K562 (cell line): ENCODE data around the gene PLPP4. TPM values are rescaled to one million over a fixed set of nuclear protein-coding genes. Genes with fewer than 3 reads are reported as not detected.

ENCODE experiments used
- ATAC-seq: fragments of 200-7000 bp; cut with Tn5 transposase; 3 replicates; pipeline ENCODE4 v1.9.1; 2020; ENCODE audit warnings: moderate library complexity
- BruUV-seq: library from RNA; stranded (reverse); fragments of 400-500 nt; replicated peaks from 2 replicates; lab custom pipeline; 2021; lab: Mats Ljungman, UMichigan
- CTCF ChIA-PET: fragments of 300-600 bp; formaldehyde crosslinking; extraction: SDS; loops from one replicate; lab custom pipeline; 2021; ENCODE audit warnings: low intra/inter-chr PET ratio; lab: Yijun Ruan, JAX
- POLR2A ChIA-PET: fragments of 300-600, 350-650 bp; sonication (Branson Sonifier 250); formaldehyde crosslinking; extraction: SDS; loops from one replicate; lab custom pipeline; 2021; ENCODE audit warnings: antibody characterized with exemption, inconsistent platforms; lab: Yijun Ruan, JAX
- DNase-seq, 4 experiments: peaks; one replicate each; pipeline versions ENCODE4 v3.0.0 to v3.0.0-alpha.2; 2011 to 2018; ENCODE audit warnings: low spot score in 3 of 4, mixed read lengths in 3 of 4; ENCODE audit errors: extremely low read depth in 1 of 4
- FAIRE-seq: peaks from 2 replicates; lab custom pipeline; 2011; peaks lifted over from hg19 to GRCh38; lab: Jason Lieb, UNC
- H2AFZ ChIP-seq: 2 replicates; pipeline ENCODE4 v1.6.0; 2011; ENCODE audit warnings: low read depth, low read length, control low read depth, inconsistent platforms
- H3K27ac ChIP-seq: fragments of 200-600 bp; 3 replicates; pipeline ENCODE4 v1.8.0; 2011; ENCODE audit warnings: low read depth, mild to moderate bottlenecking, control low read depth, inconsistent platforms, low read length, moderate library complexity, mixed read lengths; ENCODE audit errors: extremely low read depth
- H3K27me3 ChIP-seq, 2 experiments: fragments of 300-600 bp in 1 of 2; 2 replicates in 1 of 2; 3 replicates in 1 of 2; pipeline versions ENCODE4 v1.6.0 to v1.8.0; 2011; ENCODE audit warnings: inconsistent platforms in 2 of 2, low read length in 2 of 2, mild to moderate bottlenecking in 1 of 2, mixed read lengths in 1 of 2, moderate library complexity in 1 of 2; ENCODE audit not compliant: control insufficient read depth in 2 of 2, insufficient read depth in 2 of 2
- H3K36me3 ChIP-seq: fragments of 300-600 bp; 3 replicates; pipeline ENCODE4 v1.8.0; 2011; ENCODE audit warnings: mild to moderate bottlenecking, low read length, inconsistent platforms; ENCODE audit not compliant: control insufficient read depth, insufficient read depth
- H3K4me1 ChIP-seq, 2 experiments: fragments of 200-600 bp in 1 of 2; replicated peaks in 1 of 2; 2 replicates in 1 of 2; 3 replicates in 1 of 2; pipeline versions ENCODE4 v1.5.1 to v1.8.0; 2011; ENCODE audit warnings: inconsistent platforms in 2 of 2, low read length in 2 of 2, mild to moderate bottlenecking in 1 of 2, mixed read lengths in 1 of 2, moderate library complexity in 1 of 2; ENCODE audit not compliant: control insufficient read depth in 2 of 2, insufficient read depth in 2 of 2
- H3K4me2 ChIP-seq: 2 replicates; pipeline ENCODE4 v1.6.1; 2011; ENCODE audit warnings: low read length, control low read depth, inconsistent platforms, mixed read lengths; ENCODE audit not compliant: insufficient read depth
- H3K4me3 ChIP-seq: fragments of 200-600 bp; sonication (generic), shearing (Covaris generic); 2 replicates; pipeline ENCODE4 v1.5.1; 2016; ENCODE audit warnings: control low read depth, inconsistent platforms
- H3K79me2 ChIP-seq: fragments of 200-600 bp; 3 replicates; pipeline ENCODE4 v1.8.0; 2011; ENCODE audit warnings: low read length, inconsistent platforms; ENCODE audit not compliant: control insufficient read depth, insufficient read depth
- H3K9ac ChIP-seq, 2 experiments: 2 replicates each; pipeline versions ENCODE4 v1.6.0 to v1.6.1; 2011; ENCODE audit warnings: low read depth in 2 of 2, low read length in 2 of 2, control low read depth in 1 of 2, inconsistent platforms in 1 of 2, mild to moderate bottlenecking in 1 of 2, mixed read lengths in 1 of 2; ENCODE audit not compliant: insufficient read depth in 1 of 2
- H3K9me1 ChIP-seq: one replicate; pipeline ENCODE4 v1.6.0; 2011; ENCODE audit warnings: inconsistent platforms, mild to moderate bottlenecking, low read length, moderate library complexity; ENCODE audit not compliant: control insufficient read depth, insufficient read depth
- H3K9me3 ChIP-seq: replicated peaks from 2 replicates; pipeline ENCODE4 v1.5.1; 2011; ENCODE audit warnings: low read depth, low read length, inconsistent platforms; ENCODE audit not compliant: control insufficient read depth, insufficient read depth
- H4K20me1 ChIP-seq: replicated peaks from 2 replicates; pipeline ENCODE4 v1.6.1; 2011; ENCODE audit warnings: low read length, inconsistent platforms, mixed read lengths; ENCODE audit not compliant: control insufficient read depth, insufficient read depth
- ARID1B ChIP-seq: fragments of 450-650 bp; IDR thresholded peaks from 2 replicates; pipeline ENCODE4 v1.6.1; 2016; ENCODE audit warnings: antibody characterized with exemption, mild to moderate bottlenecking, inconsistent platforms
- BRCA1 ChIP-seq, 2 experiments: fragments of 450-650 bp in 1 of 2; sonication (generic) in 1 of 2; formaldehyde crosslinking in 1 of 2; IDR thresholded peaks; 2 replicates each; pipeline versions ENCODE4 v1.5.0 to v1.6.1; 2017 to 2020; ENCODE audit warnings: mild to moderate bottlenecking in 1 of 2, missing genetic modification reagents in 1 of 2
- CHCHD3 ChIP-seq: fragments of 250-450 bp; sonication (Bioruptor Pico); IDR thresholded peaks from 2 replicates; pipeline ENCODE4 v2.1.2; 2022; ENCODE audit warnings: mild to moderate bottlenecking
- DPF2 ChIP-seq: fragments of 450-650 bp; IDR thresholded peaks from 2 replicates; pipeline ENCODE4 v1.6.1; 2016
- MCM5 ChIP-seq: fragments of 450-650 bp; IDR thresholded peaks from 2 replicates; pipeline ENCODE4 v1.6.1; 2016; ENCODE audit warnings: low read depth
- MEF2D ChIP-seq: conservative IDR thresholded peaks from 2 replicates; pipeline ENCODE4 v1.6.1; 2016; ENCODE audit warnings: low read depth, missing genetic modification characterization, missing compliant biosample characterization
- NR2F6 ChIP-seq: fragments of 450-650 bp; formaldehyde crosslinking; IDR thresholded peaks from 2 replicates; pipeline ENCODE4 v1.4.0; 2020; ENCODE audit warnings: mild to moderate bottlenecking
- POLR2H ChIP-seq: IDR thresholded peaks from 2 replicates; pipeline ENCODE4 v1.6.1; 2016; ENCODE audit warnings: missing genetic modification characterization, low read depth, mild to moderate bottlenecking, control low read depth, missing compliant biosample characterization, moderate library complexity
- RUNX1 ChIP-seq: sonication (generic); IDR thresholded peaks from 2 replicates; pipeline ENCODE4 v1.6.1; 2016; ENCODE audit warnings: antibody characterized with exemption, low read depth
- U2AF1 ChIP-seq: fragments of 200-400 bp; formaldehyde crosslinking; optimal IDR thresholded peaks from 2 replicates; pipeline ENCODE3; 2017; ENCODE audit warnings: mild to moderate bottlenecking, low read depth, low read length, moderate library complexity
- ZBED1 ChIP-seq: IDR thresholded peaks from 2 replicates; pipeline ENCODE4 v1.6.1; 2014
- WGBS: fragments of 100-300 bp; shearing (Covaris generic); methylation state at CpG from one replicate; pipeline ENCODE4 v1.1.6; 2016; ENCODE audit warnings: low coverage, mixed read lengths; ENCODE audit not compliant: insufficient coverage; ENCODE audit errors: missing lambda C conversion rate; 5-methylcytosine and 5-hydroxymethylcytosine counted together
- in situ Hi-C: fragments of 300-500 bp; cut with MboI; formaldehyde crosslinking; loops from 4 replicates; pipeline ENCODE4 v1.15.0; 2018; ENCODE audit warnings: inconsistent platforms, mixed read lengths
- intact Hi-C: fragments of 100-400 bp; cut with micrococcal nuclease; formaldehyde crosslinking; loops from 2 replicates; pipeline ENCODE4 v1.14.2; 2022
- polyA plus RNA-seq, 8 experiments: library from polyadenylated mRNA; depleted of rRNA in 4 of 8; stranded (reverse) in 5 of 8; unstranded in 3 of 8; fragments of >200 nt; fragmentation: Nextera tagmentation in 2 of 8; fragmentation: Illumina TruSeq in 1 of 8; extraction: Ambion mirVana in 2 of 8; extraction: Trizol in 1 of 8; gene quantifications; 2 replicates each; pipeline versions ENCODE4 v1.2.1 to v1.2.3, GENCODE V29; 2011 to 2014; ENCODE audit warnings: inconsistent platforms in 1 of 8, missing spikeins in 1 of 8
- total RNA-seq, 7 experiments: library from RNA; depleted of rRNA in 6 of 7; stranded (reverse); fragments of >200 nt in 6 of 7; fragmentation: Illumina TruSeq in 2 of 7; extraction: Trizol in 2 of 7; gene quantifications; 2 replicates each; pipeline versions ENCODE4 v1.2.1 to v1.2.3, GENCODE V29; 2011 to 2021; ENCODE audit warnings: low replicate concordance in 1 of 7
- TF ChIP-seq, protein P1 (sequence below): fragments of 250-450 bp; sonication (Bioruptor Pico); IDR thresholded peaks from 2 replicates; pipeline ENCODE4 v1.8.0; 2022; ENCODE audit warnings: inconsistent platforms, mild to moderate bottlenecking, moderate library complexity, borderline replicate concordance
- TF ChIP-seq, protein P2 (sequence below): fragments of 250-450 bp; sonication (Bioruptor Pico); IDR thresholded peaks from 2 replicates; pipeline ENCODE4 v1.5.0; 2020; ENCODE audit warnings: mild to moderate bottlenecking

The PLPP4 gene
- total and polyA plus RNA-seq, 9 of the 15 experiments (the other 6 are each of a cell fraction or from before 2014, with no cell fraction given), result 0.08 TPM; not detected in 8

DNA sequence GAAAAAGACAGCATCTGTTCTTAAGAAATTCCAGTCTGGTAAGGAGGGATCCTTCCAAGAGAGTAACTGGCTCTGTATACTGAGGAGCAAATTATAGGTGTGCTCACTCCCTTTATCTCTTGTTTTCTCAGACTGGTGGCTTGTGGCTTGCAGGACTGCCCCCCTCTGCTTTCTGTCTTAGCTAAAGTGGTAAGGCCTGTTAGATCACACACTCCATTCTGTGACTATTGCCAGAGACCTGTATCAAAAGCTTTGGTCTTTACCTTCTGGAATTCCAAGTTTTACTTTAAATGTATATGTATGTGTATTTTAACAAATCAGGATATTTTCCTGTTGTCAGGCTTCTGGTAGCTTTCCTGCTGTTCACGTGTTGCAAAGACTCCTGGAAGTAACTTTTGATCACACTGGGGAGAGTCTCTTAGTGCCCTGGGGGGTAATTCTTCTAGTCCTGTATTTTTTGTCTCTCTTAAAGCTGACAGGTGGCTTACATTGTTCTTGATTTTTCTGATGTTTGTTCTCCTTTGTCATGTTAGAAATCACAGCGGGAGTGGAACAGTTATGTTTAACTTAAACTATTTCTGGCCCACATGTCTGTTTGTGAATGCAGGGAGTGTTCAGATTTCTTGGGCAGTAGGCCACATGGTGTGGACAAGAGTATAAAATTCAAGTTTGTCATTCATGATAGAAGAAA lies 99.0 kb downstream of the PLPP4 start:
- intact Hi-C loops, result no loop called here
- no peaks in the 10 kb centered on the region for H3K9me1 ChIP-seq
- in situ Hi-C loops, result no loop called here
- no peaks in the 10 kb centered on the region for H3K9me3 ChIP-seq
- no peaks in the 10 kb centered on the region for H3K27me3 ChIP-seq
- no peak for DNase-seq
- no peaks in the 10 kb centered on the region for H3K79me2 ChIP-seq
- no peaks in the 10 kb centered on the region for H3K36me3 ChIP-seq
- no peak overlapping the region for H3K4me3 ChIP-seq
- no peak for ATAC-seq
- no TSS peak for BruUV-seq
- H4K20me1 ChIP-seq, result no peaks in the 10 kb centered on the region
- H3K9ac ChIP-seq, result no peak overlapping the region
- no peak for FAIRE-seq
- ChIA-PET POLR2A (no interaction called here), CTCF (no interaction called here)
- H3K4me2 ChIP-seq, result no peak overlapping the region
- H3K27ac ChIP-seq, result no peak overlapping the region
- H3K4me1 ChIP-seq, result no peaks in the 10 kb centered on the region
- no peak overlapping the region for H2AFZ ChIP-seq
- WGBS, result 0% methylated on average over 2 of the region's 2 CpGs
- no peak for TF ChIP-seq POLR2H (tag)
- TF ChIP-seq NR2F6 (CRISPR knock-in tag), result no peak
- no peak for TF ChIP-seq ARID1B
- TF ChIP-seq, protein P1, sequence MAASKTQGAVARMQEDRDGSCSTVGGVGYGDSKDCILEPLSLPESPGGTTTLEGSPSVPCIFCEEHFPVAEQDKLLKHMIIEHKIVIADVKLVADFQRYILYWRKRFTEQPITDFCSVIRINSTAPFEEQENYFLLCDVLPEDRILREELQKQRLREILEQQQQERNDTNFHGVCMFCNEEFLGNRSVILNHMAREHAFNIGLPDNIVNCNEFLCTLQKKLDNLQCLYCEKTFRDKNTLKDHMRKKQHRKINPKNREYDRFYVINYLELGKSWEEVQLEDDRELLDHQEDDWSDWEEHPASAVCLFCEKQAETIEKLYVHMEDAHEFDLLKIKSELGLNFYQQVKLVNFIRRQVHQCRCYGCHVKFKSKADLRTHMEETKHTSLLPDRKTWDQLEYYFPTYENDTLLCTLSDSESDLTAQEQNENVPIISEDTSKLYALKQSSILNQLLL (CRISPR knock-in tag), result no peak
- TF ChIP-seq DPF2, result no peak
- TF ChIP-seq CHCHD3 (CRISPR knock-in tag), result no peak
- no peak for TF ChIP-seq MEF2D (tag)
- no peak for TF ChIP-seq ZBED1
- TF ChIP-seq BRCA1 (IDR thresholded peaks at IDR 0.05), result no peak
- no peak for TF ChIP-seq BRCA1 (CRISPR knock-in tag; IDR thresholded peaks at IDR 0.05)
- TF ChIP-seq MCM5, result no peak
- TF ChIP-seq, protein P2, sequence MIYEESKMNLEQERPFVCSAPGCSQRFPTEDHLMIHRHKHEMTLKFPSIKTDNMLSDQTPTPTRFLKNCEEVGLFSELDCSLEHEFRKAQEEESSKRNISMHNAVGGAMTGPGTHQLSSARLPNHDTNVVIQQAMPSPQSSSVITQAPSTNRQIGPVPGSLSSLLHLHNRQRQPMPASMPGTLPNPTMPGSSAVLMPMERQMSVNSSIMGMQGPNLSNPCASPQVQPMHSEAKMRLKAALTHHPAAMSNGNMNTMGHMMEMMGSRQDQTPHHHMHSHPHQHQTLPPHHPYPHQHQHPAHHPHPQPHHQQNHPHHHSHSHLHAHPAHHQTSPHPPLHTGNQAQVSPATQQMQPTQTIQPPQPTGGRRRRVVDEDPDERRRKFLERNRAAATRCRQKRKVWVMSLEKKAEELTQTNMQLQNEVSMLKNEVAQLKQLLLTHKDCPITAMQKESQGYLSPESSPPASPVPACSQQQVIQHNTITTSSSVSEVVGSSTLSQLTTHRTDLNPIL (CRISPR knock-in tag), result no peak
- TF ChIP-seq RUNX1, result no peak
- TF ChIP-seq U2AF1, result no peak
